Measurements from ENCODE around the gene MSANTD7. TPM values are rescaled to one million over a fixed set of nuclear protein-coding genes. Genes with fewer than 3 reads are reported as not detected.

The MSANTD7 gene
- total and polyA plus RNA-seq, 10 donors, result 2.4 to 18.4 (median 11.5) TPM

DNA sequence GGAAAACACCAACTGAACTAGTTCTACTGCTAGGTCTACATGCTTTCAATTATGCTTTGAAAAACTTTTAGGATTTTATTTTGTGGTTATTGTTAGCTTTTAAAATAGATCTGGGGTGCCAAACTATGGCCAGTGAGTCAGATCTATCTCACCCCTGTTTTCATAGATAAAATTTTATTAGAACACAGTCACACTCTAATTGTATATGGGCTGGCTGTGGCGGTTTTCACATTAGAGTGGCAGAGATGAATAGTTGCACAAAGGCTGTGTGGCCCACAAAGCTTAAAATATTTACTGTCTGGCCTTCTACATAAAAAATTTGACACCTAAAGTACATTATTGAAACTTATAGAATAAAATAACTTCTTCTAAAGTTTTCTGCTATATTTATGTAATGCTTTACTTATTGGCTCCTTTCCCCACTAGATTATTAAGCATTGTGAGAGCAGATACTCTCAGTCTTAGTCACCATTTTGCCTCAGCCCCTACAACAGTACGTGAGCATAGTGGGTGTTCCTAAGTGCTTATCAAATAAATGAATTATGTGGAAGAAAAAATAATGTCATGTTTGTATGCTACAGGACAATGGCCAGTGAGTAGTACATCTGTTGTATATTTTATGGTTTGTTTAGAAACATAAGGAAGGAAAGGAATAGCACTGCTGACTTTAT, 35.1 kb downstream of the MSANTD7 start:
- Histone ChIP-seq H3K9me3 (no peaks in the 10 kb centered on the region), H3K36me3 (peaks cover 0 to 42% (median 19%) of the 10 kb centered on the region in 6 donors), H3K4me3 (no peak overlapping the region), H3K27me3 (replicated peaks in 1 of 7) (no peaks in the 10 kb centered on the region), H3K4me1 (peaks cover 7 to 24% (median 15%) of the 10 kb centered on the region in 6 donors), H3K27ac (no peak overlapping the region)
- DNase-seq, result no peak
- WGBS, 5 donors, result 75 to 87% (median 81%) methylated on average over 2 of the region's 2 CpGs
- intact Hi-C loops (cut with DNase I; ENCODE audit: low total_unique reads), result no loop called here
- TF ChIP-seq, protein P1, sequence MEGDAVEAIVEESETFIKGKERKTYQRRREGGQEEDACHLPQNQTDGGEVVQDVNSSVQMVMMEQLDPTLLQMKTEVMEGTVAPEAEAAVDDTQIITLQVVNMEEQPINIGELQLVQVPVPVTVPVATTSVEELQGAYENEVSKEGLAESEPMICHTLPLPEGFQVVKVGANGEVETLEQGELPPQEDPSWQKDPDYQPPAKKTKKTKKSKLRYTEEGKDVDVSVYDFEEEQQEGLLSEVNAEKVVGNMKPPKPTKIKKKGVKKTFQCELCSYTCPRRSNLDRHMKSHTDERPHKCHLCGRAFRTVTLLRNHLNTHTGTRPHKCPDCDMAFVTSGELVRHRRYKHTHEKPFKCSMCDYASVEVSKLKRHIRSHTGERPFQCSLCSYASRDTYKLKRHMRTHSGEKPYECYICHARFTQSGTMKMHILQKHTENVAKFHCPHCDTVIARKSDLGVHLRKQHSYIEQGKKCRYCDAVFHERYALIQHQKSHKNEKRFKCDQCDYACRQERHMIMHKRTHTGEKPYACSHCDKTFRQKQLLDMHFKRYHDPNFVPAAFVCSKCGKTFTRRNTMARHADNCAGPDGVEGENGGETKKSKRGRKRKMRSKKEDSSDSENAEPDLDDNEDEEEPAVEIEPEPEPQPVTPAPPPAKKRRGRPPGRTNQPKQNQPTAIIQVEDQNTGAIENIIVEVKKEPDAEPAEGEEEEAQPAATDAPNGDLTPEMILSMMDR (IDR thresholded peaks at IDR 0.05 in 8 of 11, conservative IDR thresholded peaks at IDR 0.05 in 3 of 11), result no peak
- TF ChIP-seq POLR2AphosphoS5 (IDR thresholded peaks at IDR 0.05), result no peak
- no peak for TF ChIP-seq POLR2A (IDR thresholded peaks at IDR 0.05)

DNA sequence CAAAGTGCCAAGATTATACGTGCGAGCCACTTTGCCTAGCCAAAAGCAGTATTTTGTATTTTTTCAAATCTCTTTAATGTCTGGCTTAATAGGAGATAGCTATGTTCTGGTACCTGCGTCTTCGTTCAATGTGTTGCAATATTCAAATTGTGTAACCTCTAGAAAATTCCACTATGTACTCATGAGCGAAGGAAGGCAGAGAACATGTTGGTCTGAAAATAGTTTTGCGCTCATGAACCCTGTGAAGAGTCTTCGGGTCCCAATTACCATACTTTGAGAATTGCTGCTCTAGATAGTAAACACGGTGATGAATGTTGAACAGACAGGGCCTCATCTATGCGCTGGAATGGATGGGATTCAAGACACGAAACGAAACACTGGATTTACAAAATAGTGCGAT, 37.8 kb downstream of the MSANTD7 start:
- Histone ChIP-seq H3K27ac (no peak overlapping the region), H3K9me3 (no peaks in the 10 kb centered on the region), H3K36me3 (peaks cover 0 to 15% (median 4%) of the 10 kb centered on the region in 6 donors), H3K4me3 (no peak overlapping the region), H3K27me3 (replicated peaks in 1 of 7) (no peaks in the 10 kb centered on the region), H3K4me1 (peaks cover 14 to 42% (median 28%) of the 10 kb centered on the region in 6 donors)
- TF ChIP-seq, protein P1 (IDR thresholded peaks at IDR 0.05 in 8 of 11, conservative IDR thresholded peaks at IDR 0.05 in 3 of 11), result no peak
- TF ChIP-seq POLR2A (IDR thresholded peaks at IDR 0.05) (no peak), POLR2AphosphoS5 (IDR thresholded peaks at IDR 0.05) (no peak)
- WGBS, 5 donors, result 85 to 95% (median 91%) methylated on average over 12 of the region's 12 CpGs
- intact Hi-C loops (cut with DNase I; ENCODE audit: low total_unique reads), result no loop called here
- no peak for DNase-seq

DNA sequence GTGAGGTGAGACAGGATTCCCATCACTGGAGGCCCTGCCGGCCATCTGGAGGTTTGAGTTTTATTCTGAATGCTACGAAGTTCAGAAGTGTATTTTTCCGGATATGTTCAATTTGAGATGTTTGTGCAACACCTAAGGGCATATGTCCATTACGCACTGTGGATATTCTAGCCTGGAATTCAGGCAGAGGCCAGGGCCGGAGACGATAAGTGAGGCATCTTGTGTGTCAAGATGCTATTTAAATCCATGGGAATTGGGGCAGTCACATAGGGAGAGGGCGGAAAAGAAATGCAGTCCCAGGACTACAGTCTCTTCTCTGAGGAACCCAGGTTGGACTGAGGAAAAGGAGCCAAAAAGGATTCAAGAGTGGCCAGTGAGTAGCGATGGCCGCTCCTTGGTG, 38.7 kb downstream of the MSANTD7 start:
- H3K4me1 ChIP-seq, result peaks cover 14 to 42% (median 28%) of the 10 kb centered on the region in 6 donors
- peak overlapping the region in 2 of 8 donors; percentile 87 to 99 for H3K4me3 ChIP-seq
- intact Hi-C loops (cut with DNase I; ENCODE audit: low total_unique reads), result no loop called here
- H3K9me3 ChIP-seq, result no peaks in the 10 kb centered on the region
- DNase-seq, result no peak
- WGBS, 5 donors, result 93 to 97% (median 96%) methylated on average over 9 of the region's 9 CpGs
- no peaks in the 10 kb centered on the region for H3K27me3 ChIP-seq (replicated peaks in 1 of 7)
- H3K27ac ChIP-seq, result peak overlapping the region in 2 of 8 donors; percentile 93 to 94
- H3K36me3 ChIP-seq, result peaks cover 0 to 9% (median 2%) of the 10 kb centered on the region in 6 donors
- TF ChIP-seq POLR2AphosphoS5 (IDR thresholded peaks at IDR 0.05), result no peak
- TF ChIP-seq, protein P1 (IDR thresholded peaks at IDR 0.05 in 8 of 11, conservative IDR thresholded peaks at IDR 0.05 in 3 of 11), result no peak
- TF ChIP-seq POLR2A (IDR thresholded peaks at IDR 0.05), result no peak

DNA sequence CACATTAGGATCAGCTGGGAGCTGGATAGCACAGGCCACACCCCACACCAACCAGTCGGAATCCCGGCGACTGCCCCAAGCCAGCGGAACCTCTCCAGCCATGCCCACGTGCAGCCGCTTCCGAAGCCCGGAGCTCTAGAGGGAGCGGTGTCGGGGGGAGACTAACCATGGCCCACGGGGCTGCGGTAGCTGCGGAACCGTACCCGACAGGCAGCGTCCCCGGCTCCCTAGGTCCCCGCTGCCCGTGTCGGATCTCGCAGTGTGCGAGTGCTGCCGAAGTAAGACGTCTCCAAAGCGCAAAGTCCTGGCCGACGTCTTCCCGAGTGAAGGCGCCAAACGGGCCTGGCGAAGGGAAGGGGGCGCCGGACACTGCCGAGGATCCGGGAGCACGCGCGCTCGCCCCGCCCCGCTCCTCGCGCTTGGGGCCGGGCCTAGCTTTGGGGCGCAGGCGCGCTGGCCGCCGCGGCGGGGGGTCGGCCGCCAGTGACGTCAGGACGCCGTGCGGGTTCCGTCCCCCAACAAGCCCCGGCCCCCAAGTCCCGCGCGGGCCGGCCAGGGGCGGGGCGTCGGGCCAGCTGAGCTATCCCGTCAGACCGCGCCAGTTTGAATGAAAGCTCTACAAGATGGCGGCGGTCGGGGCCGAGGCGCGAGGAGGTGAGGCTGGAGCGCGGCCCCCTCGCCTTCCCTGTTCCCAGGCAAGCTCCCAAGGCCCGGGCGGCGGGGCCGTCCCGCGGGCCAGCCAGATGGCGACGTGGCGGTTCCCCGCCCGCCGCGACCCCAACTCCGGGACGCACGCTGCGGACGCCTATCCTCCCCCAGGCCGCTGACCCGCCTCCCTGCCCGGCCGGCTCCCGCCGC, 40.4 kb downstream of the MSANTD7 start, which contains the start of gene SUV39H2:
SUV39H2 (plus strand) TSS at position 601 of the 858 bp plus-strand sequence; CDS start at position 624, 23 bp downstream.
- Histone ChIP-seq H3K4me1 (peaks cover 14 to 42% (median 28%) of the 10 kb centered on the region in 6 donors), H3K36me3 (no peaks in the 10 kb centered on the region), H3K4me3 (peak within 1 kb of the TSS; percentile 87 to 100 (median 99)), H3K9me3 (no peaks in the 10 kb centered on the region), H3K27me3 (replicated peaks in 1 of 7) (no peaks in the 10 kb centered on the region), H3K27ac (peak within 1 kb of the TSS; percentile 86 to 95 (median 94))
- TF ChIP-seq, protein P1 (IDR thresholded peaks at IDR 0.05 in 8 of 11, conservative IDR thresholded peaks at IDR 0.05 in 3 of 11), result peak in 2 of 11 experiments; percentile 11 to 30
- peak in 1 of 3 donors; percentile 59 for TF ChIP-seq POLR2A (IDR thresholded peaks at IDR 0.05)
- TF ChIP-seq POLR2AphosphoS5 (IDR thresholded peaks at IDR 0.05), result peak; percentile 92 to 94 (median 94)
- peak; percentile 99 for DNase-seq
- 0 to 1% (median 0%) methylated on average over 41 to 102 of the region's 102 CpGs; no CpG with 5 or more reads in 1 of the 5 donors for WGBS, 5 donors
- intact Hi-C loops (cut with DNase I; ENCODE audit: low total_unique reads), result no loop called here
